NB4 (cell line): ENCODE measurements around the gene CD86.

Experiments
- DNase-seq: peaks from one replicate; pipeline ENCODE4 v3.0.0; 2010; ENCODE audit warnings: low read depth
- H3K4me3 ChIP-seq: one replicate; pipeline ENCODE4 v1.5.1; 2011; ENCODE audit warnings: mild to moderate bottlenecking, low read depth, low read length, moderate library complexity
- CTCF ChIP-seq: IDR thresholded peaks from one replicate; pipeline ENCODE4 v1.5.1; 2012; ENCODE audit warnings: low read depth, low read length
- MAX ChIP-seq: IDR thresholded peaks from 2 replicates; pipeline ENCODE4 v1.6.1; 2011; ENCODE audit warnings: low read depth, low read length
- MYC ChIP-seq: IDR thresholded peaks from 2 replicates; pipeline ENCODE4 v1.6.1; 2011; ENCODE audit warnings: low read depth, low read length
- POLR2A ChIP-seq: IDR thresholded peaks from 2 replicates; pipeline ENCODE4 v1.6.1; 2011; ENCODE audit warnings: mild to moderate bottlenecking; ENCODE audit not compliant: insufficient read length; ENCODE audit errors: extremely low read depth

The CD86 gene

GRCh38 chr3:122014741-122015140 is 40.4 kb upstream of the CD86 start:
- no peak for DNase-seq
- TF ChIP-seq MYC, result no peak
- no peak for TF ChIP-seq POLR2A
- TF ChIP-seq CTCF, result no peak
- no peak for TF ChIP-seq MAX
- no peak overlapping the region for H3K4me3 ChIP-seq

- no peak for TF ChIP-seq CTCF
- TF ChIP-seq POLR2A, result no peak
- TF ChIP-seq MYC, result no peak
- TF ChIP-seq MAX, result no peak
- no peak for DNase-seq
Measured at GRCh38 chr3:122019493-122019892, 35.7 kb upstream of the CD86 start.

DNA sequence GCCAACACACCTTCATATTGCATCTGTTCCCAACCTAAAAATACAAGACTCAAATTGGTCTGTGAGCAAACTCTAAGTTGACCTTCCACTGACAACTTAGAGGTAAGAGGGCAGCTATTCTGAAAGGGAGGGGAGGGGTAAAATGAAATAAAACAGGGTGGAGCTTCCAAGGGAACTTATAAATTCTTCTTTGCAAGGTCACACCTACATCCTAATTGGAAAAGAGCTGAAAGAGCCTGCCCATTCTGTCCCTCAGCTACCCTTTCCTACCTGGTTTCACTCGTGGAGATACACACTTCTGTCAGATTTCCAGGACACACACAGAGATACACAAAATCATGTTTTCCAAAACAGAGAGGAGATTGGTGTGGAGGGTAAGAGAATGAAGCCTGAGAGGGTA is 34.1 kb upstream of the CD86 start:
- no peak for DNase-seq
- TF ChIP-seq MYC (no peak), CTCF (no peak), POLR2A (no peak), MAX (no peak)
- no peak overlapping the region for H3K4me3 ChIP-seq

More at GRCh38 chr3:122019493-122019892, 35.7 kb upstream of the CD86 start:
- no peak overlapping the region for H3K4me3 ChIP-seq

- no peak for TF ChIP-seq MAX
- no peak within 1 kb of the TSS for H3K4me3 ChIP-seq
- DNase-seq, result no peak
Measured at GRCh38 chr3:122021811-122022401, 33.3 kb upstream of the CD86 start, which contains the start of gene ILDR1. Gene ILDR1, minus strand, starts transcription at chr3:122022247. Its CDS starts 170 bp downstream, at chr3:122022077.

- no peak overlapping the region for H3K4me3 ChIP-seq
- no peak for DNase-seq
- TF ChIP-seq MYC (no peak), MAX (no peak), POLR2A (no peak), CTCF (no peak)
Measured at GRCh38 chr3:122023335-122023910, 31.7 kb upstream of the CD86 start.

DNA sequence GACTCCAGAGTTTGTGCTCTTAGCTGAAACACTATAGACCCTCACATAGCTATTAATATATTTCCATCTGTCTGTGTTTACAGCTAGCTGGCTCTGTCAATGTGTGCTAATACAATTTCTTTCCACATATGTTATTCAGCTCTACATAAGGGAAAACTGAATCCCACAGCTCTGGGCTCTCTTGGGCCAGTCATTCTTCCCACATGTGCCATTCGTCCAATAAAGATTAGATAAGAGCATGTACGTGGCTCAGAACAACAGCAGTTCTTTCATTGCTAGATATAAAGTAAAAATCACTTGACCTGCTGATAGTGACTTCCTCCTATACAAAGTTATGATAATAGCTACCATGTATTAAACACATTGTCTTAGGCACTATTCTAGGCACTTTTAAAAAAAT is 30.4 kb upstream of the CD86 start:
- no peak for TF ChIP-seq CTCF
- TF ChIP-seq MYC, result no peak
- no peak for TF ChIP-seq MAX
- TF ChIP-seq POLR2A, result no peak
- DNase-seq, result no peak
- no peak overlapping the region for H3K4me3 ChIP-seq
